ENCODE measurements around the gene PRMT5.

Gene PRMT5

DNA sequence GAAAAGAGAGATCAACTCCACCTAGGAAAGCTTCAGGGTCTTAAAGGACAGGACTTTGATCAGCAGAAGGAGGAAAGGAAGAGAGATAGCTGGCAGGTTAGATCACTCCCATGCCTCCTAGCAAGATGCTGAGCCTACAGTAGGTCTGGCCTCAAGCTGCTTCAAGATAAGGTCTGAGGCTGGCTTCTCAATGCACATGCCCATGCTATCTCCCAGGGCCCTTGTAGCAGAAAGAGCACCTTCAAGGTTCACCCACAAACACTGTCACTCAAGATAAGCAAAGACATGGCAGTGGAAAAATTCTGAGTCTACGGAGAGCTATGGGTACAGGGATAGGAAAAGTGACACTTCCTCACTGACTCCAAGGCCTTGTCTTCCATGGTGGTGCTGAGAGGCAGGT is 31.8 kb downstream of the PRMT5 start:
- no peak for DNase-seq (ENCODE audit: low read depth)

DNA sequence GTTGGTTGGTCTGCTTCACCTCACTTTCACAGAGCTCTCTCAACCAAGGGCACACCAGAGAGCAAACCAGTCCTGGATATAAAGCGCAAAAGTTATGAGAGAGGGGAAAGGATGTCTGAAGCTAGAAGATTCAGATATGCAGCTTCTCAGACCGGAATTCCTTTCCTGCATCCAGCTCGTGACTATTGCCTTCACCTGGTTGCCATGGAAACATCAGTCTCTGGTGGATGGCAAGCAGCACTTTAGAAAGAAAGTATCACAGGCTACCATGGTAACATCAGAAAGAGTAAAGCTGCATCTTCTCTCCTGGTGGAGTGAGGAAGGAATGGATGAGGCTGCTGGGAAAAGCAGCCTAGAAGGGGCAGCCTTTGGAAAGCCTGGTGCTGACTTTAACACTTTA is 32.4 kb downstream of the PRMT5 start:
- no peak for DNase-seq (ENCODE audit: low read depth)

DNA sequence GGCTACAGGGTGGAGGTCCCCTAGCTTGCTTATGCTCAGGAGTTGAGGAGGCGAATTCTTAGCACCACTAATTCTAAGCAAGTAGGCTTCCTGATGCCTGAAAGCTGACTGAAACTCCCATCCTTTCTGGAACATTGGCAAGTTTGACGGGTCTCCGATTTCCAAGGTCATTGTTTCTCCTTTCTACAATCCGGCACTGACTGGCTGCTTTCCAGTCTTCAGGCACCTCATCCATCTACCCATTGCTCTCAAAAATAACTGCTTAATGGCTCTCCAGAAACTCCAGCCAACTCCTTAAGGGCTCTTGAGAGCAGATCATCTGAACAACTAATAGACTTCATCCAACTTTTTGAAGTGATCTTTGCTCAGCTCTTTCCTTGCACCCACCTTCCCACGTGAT is 32.8 kb downstream of the PRMT5 start:
- DNase-seq (ENCODE audit: low read depth): no peak

DNA sequence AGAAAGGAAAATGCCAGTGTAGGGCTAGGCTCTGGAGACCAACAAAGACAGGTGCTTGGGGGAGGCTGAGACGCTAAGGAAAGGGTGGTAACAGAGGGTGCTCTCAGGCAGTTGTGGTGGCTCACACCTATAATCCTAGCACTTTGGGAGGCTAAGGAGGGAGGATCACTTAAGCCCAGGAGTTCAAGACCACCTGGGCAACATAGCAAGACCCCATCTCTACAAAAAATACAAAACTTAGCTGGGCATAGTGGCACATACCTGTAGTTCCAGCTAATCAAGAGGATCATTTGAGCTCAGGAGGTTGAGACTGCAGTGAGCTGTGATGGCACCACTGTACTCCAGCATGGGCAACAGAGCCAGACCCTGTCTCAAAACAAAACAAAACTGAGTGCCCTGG is 33.8 kb downstream of the PRMT5 start:
- no peak for DNase-seq (ENCODE audit: low read depth)

DNA sequence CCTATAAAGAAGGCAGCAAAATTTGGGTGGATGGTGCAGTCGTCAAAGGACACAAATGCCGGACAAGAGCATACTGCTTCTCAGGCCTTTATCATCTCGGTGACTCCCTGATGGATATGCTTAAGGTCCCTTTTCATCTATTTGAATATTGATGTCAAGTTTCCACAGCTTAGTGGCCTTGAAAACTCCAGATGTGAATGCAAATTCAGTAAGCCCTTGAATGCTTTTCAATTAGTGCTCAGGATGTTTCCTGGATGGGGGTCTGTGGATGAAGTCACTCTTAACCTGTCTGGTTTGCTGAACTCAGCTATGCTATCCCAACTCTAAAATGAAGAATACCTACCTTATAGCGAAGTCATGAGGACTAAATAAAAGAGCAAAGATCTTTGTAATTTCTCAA is 35.5 kb downstream of the PRMT5 start:
- no peak for DNase-seq (ENCODE audit: low read depth)

DNA sequence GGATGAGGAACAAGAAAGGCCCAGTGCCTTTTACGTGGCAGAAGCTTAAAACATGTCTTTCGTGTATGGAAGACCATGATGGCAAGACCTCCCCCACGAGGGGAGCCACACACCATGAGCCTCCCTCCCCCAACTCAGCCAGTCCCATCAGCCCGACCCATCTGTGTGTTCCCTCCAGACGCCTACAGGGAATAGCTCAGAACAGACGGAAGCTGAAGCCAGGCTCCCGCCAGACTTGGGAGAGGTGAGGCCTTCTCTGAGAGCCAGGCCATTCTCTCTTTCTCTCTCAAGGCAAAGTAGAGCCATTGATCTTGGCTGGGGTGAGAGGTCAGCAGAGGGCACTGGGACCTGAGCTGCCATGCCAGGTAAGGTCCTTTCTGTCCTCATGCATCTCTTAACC is 36.7 kb downstream of the PRMT5 start:
- no peak for DNase-seq (ENCODE audit: low read depth)

DNA sequence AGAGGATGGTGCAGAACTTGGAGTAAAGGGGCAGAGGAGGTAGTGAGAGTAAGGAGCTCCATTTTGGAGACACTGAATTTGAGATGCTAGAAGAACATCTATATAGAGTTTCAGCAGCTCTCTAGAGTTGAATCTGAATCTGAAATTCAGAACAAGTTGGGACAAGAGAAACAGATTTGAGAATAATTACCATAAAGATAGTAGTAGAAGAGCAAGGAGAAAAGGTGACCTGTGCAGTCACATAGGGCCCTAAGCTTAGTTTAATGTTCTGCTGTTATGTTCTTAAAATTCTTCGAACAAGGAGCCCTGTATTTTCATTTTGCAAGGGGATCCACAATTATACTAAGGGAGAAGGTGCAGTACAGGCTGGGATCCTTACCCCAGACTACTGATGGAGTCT is 38.8 kb downstream of the PRMT5 start:
- DNase-seq (ENCODE audit: low read depth): no peak

DNA sequence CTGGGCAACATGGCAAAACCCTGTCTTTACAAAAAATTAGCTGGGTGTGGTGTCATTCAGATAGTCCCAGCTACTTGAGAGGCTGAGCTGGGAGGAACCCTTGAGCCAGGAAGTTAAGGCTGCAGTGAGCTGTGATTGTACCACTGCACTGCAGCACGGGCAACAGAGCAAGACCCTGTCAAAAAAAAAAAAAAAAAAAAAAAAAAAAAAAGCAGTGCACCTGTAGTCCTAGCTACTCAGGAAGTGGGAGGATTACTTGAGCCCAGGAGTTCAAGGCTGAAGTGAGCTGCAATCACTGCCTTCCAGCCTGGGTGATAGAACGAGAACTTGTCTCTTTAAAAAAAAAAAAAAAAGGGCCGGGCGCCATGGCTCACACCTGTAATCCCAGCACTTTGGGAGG is 40.5 kb downstream of the PRMT5 start:
- no peak for DNase-seq (ENCODE audit: low read depth)

DNA sequence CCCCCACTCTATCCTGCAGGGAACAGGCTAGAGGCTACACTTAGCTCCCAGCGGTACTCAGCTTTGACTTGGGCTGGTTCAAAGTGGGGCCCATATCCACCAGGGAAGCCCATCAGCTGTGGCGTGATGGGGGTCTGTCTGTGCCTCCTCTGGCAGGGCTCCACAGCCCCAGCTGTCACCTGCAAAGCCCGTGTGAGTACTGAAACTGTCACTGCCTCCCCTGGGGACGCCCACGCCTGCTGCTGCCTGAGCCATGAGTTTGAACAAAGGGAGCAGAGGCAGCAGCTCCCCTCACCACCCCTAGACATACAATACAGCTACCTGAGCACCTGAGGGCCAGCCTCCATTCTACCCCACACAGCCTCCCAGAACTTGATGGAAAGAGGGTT is 41.2 kb downstream of the PRMT5 start:
- no peak for DNase-seq (ENCODE audit: low read depth)

DNA sequence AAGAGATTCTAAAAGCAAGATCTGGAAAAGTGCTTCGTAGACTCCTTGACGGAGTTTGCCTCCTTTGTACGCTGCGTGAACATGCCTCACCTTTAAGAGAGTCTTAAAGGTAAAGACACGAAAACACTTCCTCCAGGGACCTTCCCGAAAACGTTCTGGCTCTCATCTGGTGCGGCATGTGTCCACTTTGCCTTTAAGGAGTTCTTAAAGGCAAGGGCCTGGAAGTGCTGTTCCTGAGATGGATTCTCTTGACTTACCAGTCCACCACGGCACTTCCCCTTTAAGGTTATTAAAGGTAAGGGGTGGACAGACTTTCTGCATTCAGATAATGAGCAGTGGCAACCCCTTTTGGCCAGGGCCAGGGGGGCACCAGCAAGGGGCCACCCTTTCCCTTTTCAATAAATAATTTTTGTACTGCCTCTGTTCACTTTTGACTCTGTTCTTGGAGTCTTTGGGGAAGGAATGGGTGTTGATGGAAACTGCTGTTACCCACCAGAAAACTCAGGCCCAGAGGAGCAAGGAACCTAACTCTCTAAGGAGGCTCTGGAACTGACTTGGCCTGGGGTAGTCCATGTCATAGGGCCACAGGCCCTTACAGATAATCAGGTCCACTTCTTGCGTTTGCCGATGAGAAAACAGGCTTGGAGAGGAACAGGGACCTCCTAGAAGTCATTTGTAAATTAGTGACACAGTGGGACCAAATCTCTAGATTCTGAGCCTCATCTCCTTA is 41.8 kb downstream of the PRMT5 start:
- peak; percentile 92 for DNase-seq (ENCODE audit: low read depth)

DNA sequence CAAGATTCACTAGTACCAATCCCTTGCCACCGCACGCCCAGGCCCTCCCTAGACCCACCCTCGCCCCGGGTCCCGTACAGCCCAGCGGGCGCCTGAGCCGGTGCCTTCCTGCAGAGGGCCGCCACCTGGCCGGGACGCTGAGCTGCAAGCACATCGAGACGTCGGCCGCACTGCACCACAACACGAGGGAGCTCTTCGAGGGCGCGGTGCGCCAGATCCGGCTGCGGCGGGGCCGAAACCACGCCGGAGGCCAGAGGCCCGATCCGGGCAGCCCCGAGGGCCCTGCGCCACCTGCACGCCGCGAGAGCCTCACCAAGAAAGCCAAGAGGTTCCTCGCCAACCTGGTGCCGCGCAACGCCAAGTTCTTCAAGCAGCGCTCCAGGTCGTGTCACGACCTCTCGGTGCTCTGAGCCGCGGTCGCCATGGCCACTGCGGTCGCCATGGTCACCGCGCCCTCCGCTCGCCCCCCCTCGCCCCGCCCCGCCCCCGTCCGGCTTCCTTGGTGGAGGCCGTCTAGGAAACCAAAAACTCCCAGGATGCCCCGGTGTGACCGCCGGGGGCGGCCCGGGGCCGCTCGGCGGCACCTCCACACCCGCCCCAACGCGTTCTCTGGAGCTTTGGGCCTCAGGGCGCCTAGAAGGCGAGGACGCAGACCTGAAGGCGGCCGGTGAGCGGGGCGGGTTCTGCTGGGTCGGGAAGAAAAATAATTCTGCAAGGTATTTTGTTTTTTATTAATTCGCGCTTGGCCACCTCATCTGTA is 42.5 kb downstream of the PRMT5 start:
- peak; percentile 48 for DNase-seq (ENCODE audit: low read depth)

DNA sequence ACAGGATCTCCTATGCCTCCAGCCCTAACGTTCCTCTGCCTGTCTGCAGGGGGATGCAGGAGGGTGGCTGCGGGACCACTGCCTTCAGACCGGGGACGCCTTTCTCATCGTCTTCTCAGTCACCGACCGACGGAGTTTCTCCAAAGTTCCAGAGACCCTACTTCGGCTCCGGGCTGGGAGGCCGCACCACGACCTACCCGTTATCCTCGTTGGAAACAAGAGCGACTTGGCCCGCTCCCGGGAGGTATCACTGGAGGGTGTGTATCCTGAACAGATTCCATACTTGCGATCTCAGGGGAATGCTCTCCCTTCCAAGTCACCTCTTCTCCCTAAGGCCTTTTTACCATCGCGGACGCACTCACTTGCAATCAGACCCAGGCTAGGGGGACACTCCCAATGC is 43.2 kb downstream of the PRMT5 start:
- no peak for DNase-seq (ENCODE audit: low read depth)

DNA sequence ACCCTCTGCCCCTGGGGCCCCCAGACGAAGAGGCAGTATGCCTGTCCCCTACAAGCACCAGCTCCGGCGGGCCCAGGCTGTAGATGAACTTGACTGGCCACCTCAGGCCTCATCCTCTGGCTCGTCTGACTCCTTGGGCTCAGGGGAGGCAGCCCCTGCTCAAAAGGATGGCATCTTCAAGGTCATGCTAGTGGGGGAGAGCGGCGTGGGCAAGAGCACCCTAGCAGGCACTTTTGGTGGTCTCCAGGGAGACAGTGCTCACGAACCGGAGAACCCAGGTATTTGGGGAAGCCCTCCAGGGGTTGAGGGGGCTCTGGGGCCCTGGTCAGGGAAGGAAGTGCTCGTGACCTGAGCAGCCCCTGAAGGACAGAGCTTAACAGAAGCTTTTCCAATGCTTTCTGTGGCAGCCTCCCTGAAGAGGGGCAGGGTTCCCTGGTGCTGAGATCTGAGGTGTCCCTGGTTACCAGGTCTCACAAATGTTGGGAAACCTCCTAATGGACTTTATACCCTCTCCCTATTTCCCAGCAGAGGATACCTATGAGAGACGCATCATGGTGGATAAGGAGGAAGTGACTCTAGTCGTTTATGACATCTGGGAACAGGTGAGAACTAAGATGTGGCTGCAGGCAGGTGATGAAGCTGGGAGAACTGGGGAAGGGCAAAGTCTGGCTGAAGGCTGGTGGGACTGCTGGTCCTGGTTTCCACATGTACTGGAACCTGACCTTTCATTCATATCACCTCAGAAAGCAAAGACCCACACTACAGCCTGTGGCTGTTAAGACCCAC is 44.2 kb downstream of the PRMT5 start:
- DNase-seq (ENCODE audit: low read depth): no peak

DNA sequence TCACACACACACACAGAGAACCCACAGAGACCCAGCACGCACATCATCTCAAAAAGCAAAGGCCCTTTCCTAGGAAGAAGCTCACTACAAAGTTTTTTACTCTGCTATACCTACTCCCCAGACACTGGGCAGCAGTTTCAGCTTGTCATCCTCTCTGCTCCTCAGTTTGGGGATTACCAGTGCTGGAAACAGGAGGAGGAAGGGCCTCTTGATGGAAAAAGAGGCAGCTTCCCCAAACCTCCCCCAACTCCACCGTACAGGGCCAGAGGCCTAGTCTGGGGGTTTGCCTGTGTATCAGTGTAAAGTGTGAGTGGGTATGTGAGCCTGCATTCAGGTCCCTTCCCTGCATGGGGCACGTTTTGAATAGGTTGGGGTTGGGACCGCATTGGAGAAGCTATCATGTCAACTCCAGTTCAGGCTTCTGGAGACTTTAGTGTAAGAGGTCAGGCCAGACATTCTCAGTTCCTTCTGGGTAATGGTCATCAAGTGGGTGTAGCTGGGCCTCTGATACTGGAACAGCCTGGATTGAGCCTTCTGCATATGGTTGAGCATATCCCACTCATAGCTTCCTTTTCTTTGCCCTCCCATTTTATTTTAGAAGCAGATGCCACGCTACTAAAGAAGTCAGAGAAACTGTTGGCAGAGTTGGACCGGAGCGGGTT is 45.0 kb downstream of the PRMT5 start:
- no peak for DNase-seq (ENCODE audit: low read depth)

DNA sequence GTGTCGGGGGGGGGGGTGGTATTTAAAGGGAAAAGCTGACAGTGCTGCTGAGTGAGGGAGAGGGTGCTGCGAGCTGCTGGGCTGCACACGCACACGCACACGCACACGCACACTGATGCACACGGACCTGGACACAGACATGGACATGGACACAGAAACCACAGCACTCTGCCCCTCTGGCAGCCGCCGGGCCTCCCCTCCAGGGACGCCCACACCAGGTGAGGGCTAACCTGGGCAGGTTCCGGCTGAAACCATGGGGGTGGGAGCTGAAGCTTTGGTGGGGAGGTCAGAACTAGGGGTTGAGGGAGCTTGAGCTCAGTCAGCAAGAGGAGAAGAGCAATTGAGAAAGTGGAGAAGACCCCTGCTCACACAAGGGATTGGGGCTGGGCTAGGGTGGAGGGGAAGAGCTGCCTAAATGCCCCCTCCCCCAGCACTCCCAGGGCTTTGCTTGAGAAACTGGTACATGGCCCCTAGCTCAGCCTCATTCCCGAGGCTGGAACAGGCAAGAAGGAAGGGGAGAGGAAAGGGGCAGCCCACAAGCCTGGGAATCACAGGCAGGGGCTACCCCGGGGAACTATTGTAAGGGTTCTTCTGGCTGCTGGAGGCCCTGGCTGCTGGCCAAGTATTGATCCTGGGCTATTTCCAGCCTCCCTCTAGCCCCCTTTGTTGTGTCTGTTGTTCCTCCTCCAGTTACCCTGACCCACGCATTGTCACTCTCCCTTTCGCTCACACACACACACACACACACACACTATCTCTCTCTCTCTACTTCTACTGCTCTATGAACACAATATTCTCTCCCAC is 45.8 kb downstream of the PRMT5 start, which contains the start of gene REM2:
TSS of gene REM2 (plus strand) at position 50 of the 804 bp plus-strand sequence. CDS start at position 116, 66 bp downstream.
- DNase-seq (ENCODE audit: low read depth): no peak

DNA sequence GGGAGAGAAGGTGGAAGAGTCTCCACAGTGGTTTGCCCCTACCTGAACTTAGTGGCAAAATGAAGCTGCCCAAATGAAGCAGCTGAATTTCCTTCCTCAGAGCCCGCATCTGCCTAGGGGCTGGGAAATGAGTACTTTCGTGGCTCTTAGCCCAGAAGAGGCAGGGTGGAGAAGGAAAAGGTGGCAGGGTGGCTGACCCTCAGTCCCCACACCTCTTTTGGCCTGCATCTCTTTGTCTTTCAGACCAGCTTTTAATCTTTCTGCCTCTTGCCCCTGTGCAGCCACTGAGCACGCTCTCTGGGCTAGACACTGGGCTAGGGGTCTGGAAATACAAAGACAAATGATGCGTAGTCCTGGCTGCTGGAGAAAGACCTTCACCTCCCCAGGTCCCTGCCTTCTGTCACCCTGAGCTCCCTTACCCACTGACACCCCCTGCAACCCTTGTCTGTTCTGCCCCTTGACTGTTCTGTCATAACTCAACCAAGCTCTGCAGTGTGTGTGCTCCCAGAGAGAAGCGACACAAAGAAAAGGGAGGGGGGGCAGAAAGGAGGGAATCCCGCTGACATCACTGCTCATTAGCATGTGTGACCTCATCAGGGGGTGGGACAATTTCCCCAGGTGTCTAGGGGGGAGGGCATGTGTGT is 46.5 kb downstream of the PRMT5 start:
- peak; percentile 48 for DNase-seq (ENCODE audit: low read depth)

DNA sequence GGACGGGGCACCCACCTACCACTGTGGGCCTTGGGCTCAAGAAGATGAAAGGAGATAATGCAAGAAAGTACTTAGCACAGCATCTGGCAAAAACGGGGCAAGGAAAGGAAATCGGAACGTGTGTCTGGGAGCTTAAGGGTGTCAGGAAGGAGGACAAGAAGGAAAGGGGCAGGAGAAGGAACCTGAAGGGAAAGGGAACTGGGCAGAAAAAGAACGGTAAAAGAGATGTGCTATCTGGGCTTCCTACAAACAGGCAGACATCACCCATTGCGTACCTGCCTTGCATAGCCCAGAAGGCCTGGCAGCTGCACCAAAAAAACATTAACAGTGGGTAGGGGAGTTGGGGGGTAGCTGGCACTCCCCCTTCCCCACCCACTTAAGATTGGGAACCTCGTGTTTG is 47.1 kb downstream of the PRMT5 start:
- no peak for DNase-seq (ENCODE audit: low read depth)

DNA sequence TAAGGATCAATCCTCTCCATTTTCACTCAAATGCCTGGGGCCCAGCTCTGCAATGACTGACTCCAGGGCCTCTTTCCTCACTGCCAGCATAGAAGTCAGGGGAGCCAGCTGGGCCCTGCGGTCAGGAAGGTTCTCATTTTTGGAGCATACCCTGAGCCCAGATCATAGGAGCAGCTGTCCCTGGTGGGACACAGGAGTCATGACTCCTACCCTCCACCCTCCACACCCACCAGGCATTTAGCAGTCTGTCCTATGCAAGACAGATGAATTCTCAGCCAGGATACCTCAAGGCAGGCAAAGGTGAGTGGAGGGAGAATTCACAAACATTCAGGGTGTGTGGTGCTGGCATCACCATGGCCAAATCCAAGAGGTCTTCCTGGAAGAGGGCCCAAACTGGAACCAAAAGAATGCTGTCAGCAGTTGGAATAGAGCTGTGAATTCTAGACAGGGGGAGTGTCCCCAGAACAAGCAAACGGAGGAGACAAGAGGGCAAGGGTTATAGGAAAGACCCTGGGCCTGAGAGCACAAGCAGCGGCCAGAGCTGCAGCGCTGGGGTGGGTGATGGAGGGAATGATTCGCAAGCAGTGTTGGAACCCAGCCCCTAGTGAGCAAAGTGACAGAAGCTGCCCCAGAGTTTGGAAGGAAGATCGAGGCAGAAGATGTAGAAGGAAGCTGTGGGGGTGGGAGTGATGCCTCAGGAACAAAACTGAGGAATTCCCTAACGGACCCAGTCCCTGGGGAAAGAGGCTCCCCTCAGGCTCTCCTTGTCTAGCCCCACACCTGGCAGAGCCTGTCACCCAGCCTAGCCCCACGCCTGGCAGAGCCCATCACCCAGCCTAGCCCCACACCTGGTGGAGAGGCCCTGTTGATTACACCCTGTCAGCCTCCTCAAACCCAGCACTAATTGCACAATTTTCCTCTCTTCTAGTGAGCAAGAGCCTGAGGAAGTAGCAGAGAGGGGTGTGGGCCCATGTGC is 50.6 kb downstream of the PRMT5 start:
- no peak for DNase-seq (ENCODE audit: low read depth)

DNA sequence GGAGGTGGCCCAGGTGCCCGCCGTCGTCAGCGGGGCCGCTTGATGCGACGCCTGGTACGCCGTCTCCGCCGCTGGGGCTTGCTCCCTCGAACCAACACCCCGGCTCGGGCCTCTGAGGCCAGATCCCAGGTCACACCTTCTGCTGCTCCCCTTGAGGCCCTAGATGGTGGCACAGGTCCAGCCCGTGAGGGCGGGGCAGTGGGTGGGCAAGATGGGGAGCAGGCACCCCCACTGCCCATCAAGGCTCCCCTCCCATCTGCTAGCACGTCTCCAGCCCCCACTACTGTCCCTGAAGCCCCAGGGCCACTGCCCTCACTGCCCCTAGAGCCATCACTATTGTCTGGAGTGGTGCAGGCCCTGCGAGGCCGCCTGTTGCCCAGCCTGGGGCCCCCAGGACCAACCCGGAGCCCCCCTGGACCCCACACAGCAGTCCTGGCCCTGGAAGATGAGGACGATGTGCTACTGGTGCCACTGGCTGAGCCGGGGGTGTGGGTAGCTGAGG is 52.1 kb downstream of the PRMT5 start:
- no peak for DNase-seq (ENCODE audit: low read depth)

Measured in amniotic epithelial cell (primary cell).